Parathyroid adenoma (tissue), 2 donors: ENCODE measurements around the gene EFHD1.

Source experiments
- H2AFZ ChIP-seq: fragments of 300-600 bp; sonication (generic); one replicate; pipeline ENCODE4 v1.7.0; 2017; ENCODE audit warnings: antibody characterized with exemption, mild to moderate bottlenecking
- H3K27ac ChIP-seq: fragments of 300-600 bp; sonication (generic); one replicate; pipeline ENCODE4 v1.7.0; 2017
- H3K27me3 ChIP-seq: fragments of 300-600 bp; sonication (generic); one replicate; pipeline ENCODE4 v1.7.0; 2017; ENCODE audit warnings: low read length; ENCODE audit not compliant: control insufficient read depth, insufficient read depth
- H3K36me3 ChIP-seq: fragments of 300-600 bp; sonication (generic); one replicate; pipeline ENCODE4 v1.7.0; 2017; ENCODE audit warnings: low read length; ENCODE audit not compliant: control insufficient read depth, insufficient read depth
- H3K4me1 ChIP-seq: fragments of 300-600 bp; sonication (generic); one replicate; pipeline ENCODE4 v1.7.0; 2017; ENCODE audit warnings: control low read depth
- H3K4me2 ChIP-seq: fragments of 300-600 bp; sonication (generic); one replicate; pipeline ENCODE4 v1.7.0; 2017; ENCODE audit warnings: low read length
- H3K4me3 ChIP-seq: fragments of 300-600 bp; sonication (generic); one replicate; pipeline ENCODE4 v1.7.0; 2017; ENCODE audit warnings: low read depth, low read length
- H3K79me2 ChIP-seq: fragments of 300-600 bp; sonication (generic); one replicate; pipeline ENCODE4 v1.7.0; 2017; ENCODE audit warnings: control low read depth
- H3K9ac ChIP-seq: fragments of 300-600 bp; sonication (generic); one replicate; pipeline ENCODE4 v1.7.0; 2017; ENCODE audit warnings: mild to moderate bottlenecking
- H3K9me3 ChIP-seq: fragments of 300-600 bp; sonication (generic); one replicate; pipeline ENCODE4 v1.7.0; 2017; ENCODE audit warnings: low read length; ENCODE audit not compliant: control insufficient read depth
- TF ChIP-seq, protein P1 (sequence below): fragments of 300-600 bp; sonication (generic); IDR thresholded peaks from one replicate; pipeline ENCODE4 v1.7.0; 2017; ENCODE audit warnings: antibody characterized with exemption, mild to moderate bottlenecking
- donor health status: primary hyperparathyroidism.

The EFHD1 gene

DNA sequence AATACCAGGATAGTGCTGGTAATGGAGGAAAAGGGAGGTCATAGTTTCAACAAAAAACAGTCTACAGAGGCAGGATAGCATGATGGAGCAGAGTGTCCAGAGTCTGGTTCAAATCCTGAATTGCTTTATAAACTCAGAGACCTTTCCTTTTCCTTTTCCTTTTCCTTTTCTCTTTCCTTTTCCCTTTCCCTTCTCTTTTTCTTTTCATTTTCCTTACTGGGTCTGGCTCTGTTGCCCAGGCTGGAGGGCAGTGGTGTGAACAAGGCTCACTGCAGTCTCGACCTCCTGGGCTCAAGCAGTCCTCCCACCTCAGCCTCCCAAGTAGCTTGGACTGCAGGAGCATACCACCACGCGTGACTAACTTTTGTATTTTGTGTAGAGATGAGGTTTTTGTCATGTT is 95.4 kb downstream of the EFHD1 start:
- no peaks in the 10 kb centered on the region for H3K9me3 ChIP-seq
- no peaks in the 10 kb centered on the region for H3K4me1 ChIP-seq
- TF ChIP-seq, protein P1, sequence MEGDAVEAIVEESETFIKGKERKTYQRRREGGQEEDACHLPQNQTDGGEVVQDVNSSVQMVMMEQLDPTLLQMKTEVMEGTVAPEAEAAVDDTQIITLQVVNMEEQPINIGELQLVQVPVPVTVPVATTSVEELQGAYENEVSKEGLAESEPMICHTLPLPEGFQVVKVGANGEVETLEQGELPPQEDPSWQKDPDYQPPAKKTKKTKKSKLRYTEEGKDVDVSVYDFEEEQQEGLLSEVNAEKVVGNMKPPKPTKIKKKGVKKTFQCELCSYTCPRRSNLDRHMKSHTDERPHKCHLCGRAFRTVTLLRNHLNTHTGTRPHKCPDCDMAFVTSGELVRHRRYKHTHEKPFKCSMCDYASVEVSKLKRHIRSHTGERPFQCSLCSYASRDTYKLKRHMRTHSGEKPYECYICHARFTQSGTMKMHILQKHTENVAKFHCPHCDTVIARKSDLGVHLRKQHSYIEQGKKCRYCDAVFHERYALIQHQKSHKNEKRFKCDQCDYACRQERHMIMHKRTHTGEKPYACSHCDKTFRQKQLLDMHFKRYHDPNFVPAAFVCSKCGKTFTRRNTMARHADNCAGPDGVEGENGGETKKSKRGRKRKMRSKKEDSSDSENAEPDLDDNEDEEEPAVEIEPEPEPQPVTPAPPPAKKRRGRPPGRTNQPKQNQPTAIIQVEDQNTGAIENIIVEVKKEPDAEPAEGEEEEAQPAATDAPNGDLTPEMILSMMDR: no peak
- peaks cover 26% of the 10 kb centered on the region for H3K79me2 ChIP-seq
- no peak overlapping the region for H3K9ac ChIP-seq
- H3K4me2 ChIP-seq: no peak overlapping the region
- no peak overlapping the region for H3K4me3 ChIP-seq
- H3K27ac ChIP-seq: no peak overlapping the region
- H2AFZ ChIP-seq: no peak overlapping the region
- no peaks in the 10 kb centered on the region for H3K36me3 ChIP-seq
- no peaks in the 10 kb centered on the region for H3K27me3 ChIP-seq

DNA sequence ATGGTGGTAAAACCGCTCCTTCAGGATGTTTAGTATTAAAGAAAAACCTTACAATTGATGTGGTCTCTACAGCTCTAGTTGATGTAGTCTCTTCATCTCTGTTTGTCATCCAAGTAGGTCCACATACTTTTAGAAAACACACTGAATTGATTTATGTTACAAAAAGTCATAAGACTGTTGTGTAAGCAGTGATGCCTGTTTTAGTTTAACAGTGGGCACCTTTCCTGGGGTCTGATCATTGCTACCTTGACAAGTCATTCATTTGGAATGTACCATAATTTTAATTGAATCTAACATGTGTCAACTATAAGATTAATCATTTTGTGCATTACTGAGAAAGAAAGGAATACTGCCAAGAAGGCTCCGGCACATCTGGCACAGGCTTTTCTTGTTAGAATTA is 98.1 kb downstream of the EFHD1 start:
- TF ChIP-seq, protein P1: no peak
- H3K9me3 ChIP-seq: no peaks in the 10 kb centered on the region
- no peak overlapping the region for H3K27ac ChIP-seq
- peaks cover 13% of the 10 kb centered on the region for H3K79me2 ChIP-seq
- no peak overlapping the region for H3K9ac ChIP-seq
- no peaks in the 10 kb centered on the region for H3K27me3 ChIP-seq
- H3K4me2 ChIP-seq: no peak overlapping the region
- H3K4me3 ChIP-seq: no peak overlapping the region
- no peaks in the 10 kb centered on the region for H3K36me3 ChIP-seq
- H3K4me1 ChIP-seq: no peaks in the 10 kb centered on the region
- H2AFZ ChIP-seq: no peak overlapping the region
